B cell (primary cell): ENCODE data around the gene GNG13. TPM values are rescaled to one million over a fixed set of nuclear protein-coding genes. Genes with fewer than 3 reads are reported as not detected.

ENCODE experiments used
- ATAC-seq: fragments of 200-7000 bp; cut with Tn5 transposase; one replicate; pipeline ENCODE4 v1.10.0; 2021; ENCODE audit warnings: low read depth, mild to moderate bottlenecking, moderate number of reproducible peaks, moderate library complexity
- CTCF ChIA-PET: fragments of 350-600 bp; sonication (Branson Sonifier 250); formaldehyde crosslinking; loops from one replicate; lab custom pipeline; 2021; ENCODE audit warnings: antibody characterized with exemption, inconsistent platforms; lab: Charles Lee
- POLR2A ChIA-PET: fragments of 350-600 bp; sonication (Branson Sonifier 250); formaldehyde crosslinking; loops from one replicate; lab custom pipeline; 2021; ENCODE audit warnings: antibody characterized with exemption; lab: Charles Lee
- DNase-seq: peaks from one replicate; pipeline ENCODE4 v3.0.0; 2013
- H2AFZ ChIP-seq: 2 replicates; pipeline ENCODE4 v1.6.1; 2012; ENCODE audit warnings: mild to moderate bottlenecking, low read depth, low read length; ENCODE audit not compliant: insufficient read depth, poor library complexity, severe bottlenecking
- H3K27ac ChIP-seq, 2 donors: 1 replicate in 1 of 2; 2 replicates in 1 of 2; pipeline ENCODE4 v1.5.1; 2012 to 2013; ENCODE audit warnings: low read length in 2 of 2, mild to moderate bottlenecking in 2 of 2, moderate library complexity in 1 of 2
- H3K27me3 ChIP-seq, 4 experiments: fragments of 200-600 bp in 1 of 4; sonication (generic) in 1 of 4; replicated peaks in 1 of 4; 1 replicate in 2 of 4; 2 replicates in 2 of 4; pipeline versions ENCODE4 v1.6.1 to v1.7.0; 2013 to 2016; ENCODE audit warnings: low read length in 3 of 4, mild to moderate bottlenecking in 2 of 4, mixed read lengths in 1 of 4, moderate library complexity in 1 of 4; ENCODE audit not compliant: insufficient read depth in 4 of 4, control insufficient read depth in 3 of 4; ENCODE audit errors: control extremely low read depth in 1 of 4
- H3K36me3 ChIP-seq, 2 experiments: replicated peaks in 1 of 2; 1 replicate in 1 of 2; 2 replicates in 1 of 2; pipeline versions ENCODE4 v1.6.1 to v1.7.1; 2013; ENCODE audit warnings: low read length in 1 of 2; ENCODE audit not compliant: insufficient read depth in 2 of 2, control insufficient read depth in 1 of 2; ENCODE audit errors: control extremely low read depth in 1 of 2, extremely low read depth in 1 of 2
- H3K4me1 ChIP-seq, 2 donors: fragments of 200-600 bp in 1 of 2; sonication (generic) in 1 of 2; 1 replicate in 1 of 2; 2 replicates in 1 of 2; pipeline versions ENCODE4 v1.5.1 to v1.6.1; 2013 to 2017; ENCODE audit warnings: low read length in 2 of 2; ENCODE audit not compliant: control insufficient read depth in 2 of 2, insufficient read depth in 2 of 2
- H3K4me2 ChIP-seq: replicated peaks from 2 replicates; pipeline ENCODE3; 2012; ENCODE audit warnings: mild to moderate bottlenecking, low read depth, low read length; ENCODE audit not compliant: poor library complexity, severe bottlenecking
- H3K4me3 ChIP-seq, 5 experiments: fragments of 200-600 bp in 1 of 5; sonication (generic) in 1 of 5; 1 replicate in 3 of 5; 2 replicates in 2 of 5; pipeline versions ENCODE4 v1.5.1 to v1.7.0; 2011 to 2016; ENCODE audit warnings: low read length in 4 of 5, mild to moderate bottlenecking in 4 of 5, low read depth in 2 of 5, control low read depth in 1 of 5, moderate library complexity in 1 of 5; ENCODE audit not compliant: insufficient read depth in 1 of 5; ENCODE audit errors: control extremely low read depth in 1 of 5, extremely low read depth in 1 of 5
- H3K79me2 ChIP-seq: fragments of 200-600 bp; sonication (generic); one replicate; pipeline ENCODE4 v1.6.0; 2016; ENCODE audit warnings: low read length; ENCODE audit not compliant: control insufficient read depth, insufficient read depth
- H3K9ac ChIP-seq: fragments of 200-600 bp; sonication (generic); 2 replicates; pipeline ENCODE4 v1.6.1; 2017; ENCODE audit warnings: mild to moderate bottlenecking, low read length, moderate library complexity
- H3K9me3 ChIP-seq, 3 donors: one replicate each; pipeline versions ENCODE4 v1.6.1 to v1.7.1; 2013; ENCODE audit warnings: low read length in 2 of 3; ENCODE audit not compliant: control insufficient read depth in 2 of 3, insufficient read depth in 1 of 3; ENCODE audit errors: control extremely low read depth in 1 of 3
- H4K20me1 ChIP-seq: 2 replicates; pipeline ENCODE4 v1.6.0; 2012; ENCODE audit warnings: mild to moderate bottlenecking, low read length; ENCODE audit not compliant: insufficient read depth, control insufficient read depth, poor library complexity, severe bottlenecking
- H3K27ac Mint-ChIP-seq: one replicate; pipeline ENCODE4 v1.8.0; 2021; ENCODE audit warnings: mixed read lengths
- H3K27me3 Mint-ChIP-seq: one replicate; pipeline ENCODE4 v1.8.0; 2021; ENCODE audit warnings: mixed read lengths
- H3K4me1 Mint-ChIP-seq: one replicate; pipeline ENCODE4 v1.8.0; 2021; ENCODE audit warnings: mixed read lengths
- H3K4me3 Mint-ChIP-seq: one replicate; pipeline ENCODE4 v1.8.0; 2021; ENCODE audit warnings: mixed read lengths
- H3K9me3 Mint-ChIP-seq: one replicate; pipeline ENCODE4 v1.8.0; 2022; ENCODE audit warnings: mixed read lengths; ENCODE audit not compliant: insufficient read depth
- EZH2 ChIP-seq: IDR thresholded peaks from 2 replicates; pipeline ENCODE4 v1.6.1; 2012; ENCODE audit warnings: borderline replicate concordance, low read depth, mild to moderate bottlenecking, moderate library complexity, low read length; ENCODE audit not compliant: insufficient read depth, poor library complexity, severe bottlenecking
- WGBS: methylation state at CpG from one replicate; pipeline ENCODE4 v1.1.5; 2013; ENCODE audit warnings: missing lambda C conversion rate; ENCODE audit not compliant: insufficient coverage; 5-methylcytosine and 5-hydroxymethylcytosine counted together
- intact Hi-C: fragments of 100-400 bp; cut with micrococcal nuclease; formaldehyde crosslinking; loops from one replicate; pipeline ENCODE4 v1.10.0; 2022
- polyA plus RNA-seq: library from polyadenylated mRNA; depleted of rRNA; stranded (reverse); fragments of >200 nt; gene quantifications from 2 replicates; pipeline ENCODE4 v1.2.3, GENCODE V29; 2012
- total RNA-seq, 2 donors: library from RNA; stranded (reverse); fragments of 120-200 nt in 1 of 2; gene quantifications; 1 replicate in 1 of 2; 2 replicates in 1 of 2; pipeline versions ENCODE4 v1.2.3 to v1.2.4, GENCODE V29; 2013 to 2022
- TF ChIP-seq, protein P1 (sequence below): fragments of 200-600 bp; IDR thresholded peaks from one replicate; pipeline ENCODE4 v1.8.0; 2022; ENCODE audit warnings: antibody characterized with exemption, mild to moderate bottlenecking

Gene GNG13
- total and polyA plus RNA-seq, 2 donors (not counting 1 experiment from before 2014, with no cell fraction given): not detected

DNA sequence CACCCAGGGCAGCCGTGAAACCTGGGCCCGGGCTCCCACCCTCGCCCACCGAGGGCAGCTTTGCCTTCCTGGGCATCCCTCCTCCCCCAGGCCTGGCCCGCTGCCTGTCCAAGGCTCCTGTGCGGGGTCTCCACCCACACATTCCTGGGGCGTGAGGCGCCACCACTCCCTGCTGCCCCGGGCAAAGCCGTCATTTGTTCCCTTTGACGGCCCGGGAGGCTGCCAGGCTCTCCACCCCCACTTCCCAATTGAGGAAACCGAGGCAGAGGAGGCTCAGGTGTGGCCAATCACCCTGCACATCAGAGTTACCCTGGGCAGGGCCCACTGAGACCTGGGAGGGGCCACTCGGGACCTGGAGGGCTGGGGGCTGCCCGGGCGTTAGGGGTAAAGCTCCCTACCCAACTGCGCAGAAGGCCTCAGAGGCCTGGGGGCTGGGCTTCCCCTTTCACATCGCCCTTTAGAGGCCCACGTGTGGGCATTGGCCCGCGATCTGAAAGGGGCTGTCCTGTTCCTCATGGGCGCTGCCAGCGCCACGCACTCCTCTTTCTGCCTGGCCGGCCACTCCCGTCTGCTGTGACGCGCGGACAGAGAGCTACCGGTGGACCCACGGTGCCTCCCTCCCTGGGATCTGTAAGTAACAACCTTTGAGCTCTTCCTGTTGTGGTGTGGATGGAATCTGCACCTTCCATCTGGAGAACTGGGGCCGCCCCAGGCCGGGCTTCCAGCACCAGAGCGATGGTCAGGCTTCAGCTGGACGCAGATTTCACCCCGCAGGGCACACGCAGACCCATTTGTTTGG lies 39.8 kb downstream of the GNG13 start, which contains the start of gene MSLN:
Gene MSLN (plus strand): TSS at position 190 of the 799 bp plus-strand sequence. CDS start 1,947 bp downstream, outside the sequence.
- Histone ChIP-seq H3K9ac (no peak within 1 kb of the TSS), H3K36me3 (no peaks in the 10 kb centered on the region), H3K9me3 (peaks cover 0 to 4% (median 0%) of the 10 kb centered on the region in 3 donors), H4K20me1 (no peaks in the 10 kb centered on the region), H3K4me1 (no peaks in the 10 kb centered on the region), H3K27me3 (peaks cover 0 to 2% (median 0%) of the 10 kb centered on the region in 4 experiments), H3K79me2 (no peaks in the 10 kb centered on the region), H3K27ac (no peak within 1 kb of the TSS), H3K4me2 (no peak within 1 kb of the TSS), H3K4me3 (no peak within 1 kb of the TSS), H2AFZ (no peak within 1 kb of the TSS)
- 89% methylated on average over 37 of the region's 37 CpGs for WGBS
- ChIA-PET POLR2A (no interaction called here), CTCF (no interaction called here)
- intact Hi-C loops: no loop called here
- ATAC-seq: no peak
- H3K27ac Mint-ChIP-seq: no peak within 1 kb of the TSS
- no peaks in the 10 kb centered on the region for H3K4me1 Mint-ChIP-seq
- DNase-seq: no peak
- peaks cover 14% of the 10 kb centered on the region for H3K27me3 Mint-ChIP-seq
- no peak for TF ChIP-seq EZH2
- TF ChIP-seq, protein P1, sequence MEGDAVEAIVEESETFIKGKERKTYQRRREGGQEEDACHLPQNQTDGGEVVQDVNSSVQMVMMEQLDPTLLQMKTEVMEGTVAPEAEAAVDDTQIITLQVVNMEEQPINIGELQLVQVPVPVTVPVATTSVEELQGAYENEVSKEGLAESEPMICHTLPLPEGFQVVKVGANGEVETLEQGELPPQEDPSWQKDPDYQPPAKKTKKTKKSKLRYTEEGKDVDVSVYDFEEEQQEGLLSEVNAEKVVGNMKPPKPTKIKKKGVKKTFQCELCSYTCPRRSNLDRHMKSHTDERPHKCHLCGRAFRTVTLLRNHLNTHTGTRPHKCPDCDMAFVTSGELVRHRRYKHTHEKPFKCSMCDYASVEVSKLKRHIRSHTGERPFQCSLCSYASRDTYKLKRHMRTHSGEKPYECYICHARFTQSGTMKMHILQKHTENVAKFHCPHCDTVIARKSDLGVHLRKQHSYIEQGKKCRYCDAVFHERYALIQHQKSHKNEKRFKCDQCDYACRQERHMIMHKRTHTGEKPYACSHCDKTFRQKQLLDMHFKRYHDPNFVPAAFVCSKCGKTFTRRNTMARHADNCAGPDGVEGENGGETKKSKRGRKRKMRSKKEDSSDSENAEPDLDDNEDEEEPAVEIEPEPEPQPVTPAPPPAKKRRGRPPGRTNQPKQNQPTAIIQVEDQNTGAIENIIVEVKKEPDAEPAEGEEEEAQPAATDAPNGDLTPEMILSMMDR: no peak
- H3K4me3 Mint-ChIP-seq: no peak within 1 kb of the TSS
- peaks cover 3% of the 10 kb centered on the region for H3K9me3 Mint-ChIP-seq

DNA sequence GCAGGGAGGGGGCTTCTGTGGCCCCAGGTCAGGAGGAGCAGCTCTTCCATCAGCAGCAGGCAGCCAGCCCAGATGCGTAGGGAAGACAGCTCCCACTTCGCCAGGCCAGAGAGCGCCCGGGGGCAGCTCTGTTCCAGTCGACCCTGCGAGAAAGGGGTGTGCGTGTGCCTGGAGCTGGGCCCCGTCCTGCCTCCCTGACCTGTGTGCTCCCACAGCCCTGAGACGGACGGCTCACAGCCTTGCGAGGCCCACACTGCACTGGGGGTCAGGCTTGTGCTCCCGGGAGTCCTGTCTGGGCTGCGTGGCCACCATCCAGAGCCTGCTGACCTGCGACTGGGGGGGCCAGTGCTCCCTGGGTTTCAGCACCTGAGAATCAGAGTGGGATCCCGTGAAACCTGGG lies 40.5 kb downstream of the GNG13 start:
- no peak overlapping the region for H2AFZ ChIP-seq
- H4K20me1 ChIP-seq: no peaks in the 10 kb centered on the region
- H3K4me1 Mint-ChIP-seq: no peaks in the 10 kb centered on the region
- H3K27me3 Mint-ChIP-seq: peaks cover 14% of the 10 kb centered on the region
- TF ChIP-seq, protein P1: no peak
- no peak for TF ChIP-seq EZH2
- ChIA-PET CTCF (no interaction called here), POLR2A (no interaction called here)
- H3K9me3 ChIP-seq: peaks cover 0 to 4% (median 0%) of the 10 kb centered on the region in 3 donors
- H3K4me3 Mint-ChIP-seq: no peak overlapping the region
- H3K27ac Mint-ChIP-seq: no peak overlapping the region
- DNase-seq (no peak), ATAC-seq (no peak)
- peaks cover 3% of the 10 kb centered on the region for H3K9me3 Mint-ChIP-seq
- peaks cover 0 to 1% of the 10 kb centered on the region in 2 donors for H3K4me1 ChIP-seq
- H3K79me2 ChIP-seq: no peaks in the 10 kb centered on the region
- no peak overlapping the region for H3K4me2 ChIP-seq
- intact Hi-C loops: no loop called here
- no peaks in the 10 kb centered on the region for H3K36me3 ChIP-seq
- peaks cover 0 to 2% (median 0%) of the 10 kb centered on the region in 4 experiments for H3K27me3 ChIP-seq
- 87% methylated on average over 15 of the region's 15 CpGs for WGBS
- H3K27ac ChIP-seq: no peak overlapping the region
- H3K9ac ChIP-seq: no peak overlapping the region
- H3K4me3 ChIP-seq: no peak overlapping the region
